ENCODE data around the gene DLEC1. TPM values are rescaled to one million over a fixed set of nuclear protein-coding genes. Genes with fewer than 3 reads are reported as not detected.
"Not testable (repeated sequence)": the region's sequence is repeated elsewhere in the genome, so short reads cannot be mapped to it uniquely, and the experiment has no call there.

DLEC1 gene
- total RNA-seq, 4 donors from 2014 or later = 0.08 to 2.9 (median 0.57) TPM

- WGBS, 2 donors = 78 to 93% methylated on average over 1 of the region's 1 CpG
- H3K4me3 ChIP-seq (ENCODE audit: low read depth, poor library complexity, severe bottlenecking) = no peak overlapping the region
- TF ChIP-seq POLR2A (IDR thresholded peaks at IDR 0.05) = no peak
- no peak for TF ChIP-seq CTCF (IDR thresholded peaks at IDR 0.05)
- no peak for DNase-seq (ENCODE audit: low spot score in 2 of 2)
- intact Hi-C loops (cut with DNase I; ENCODE audit: low total_unique reads) = no loop called here
Observed at GRCh38 chr3:38085943-38086324, 46.9 kb downstream of the DLEC1 start.

GRCh38 chr3:38086496-38086895, 47.5 kb downstream of the DLEC1 start:
- WGBS, 2 donors = 82 to 90% methylated on average over 3 of the region's 3 CpGs
- intact Hi-C loops (cut with DNase I; ENCODE audit: low total_unique reads) = no loop called here
- H3K4me3 ChIP-seq (ENCODE audit: low read depth, poor library complexity, severe bottlenecking) = no peak overlapping the region
- TF ChIP-seq CTCF (IDR thresholded peaks at IDR 0.05) (no peak), POLR2A (IDR thresholded peaks at IDR 0.05) (no peak)
- DNase-seq (ENCODE audit: low spot score in 2 of 2) = no peak

- intact Hi-C loops (cut with DNase I; ENCODE audit: low total_unique reads); DNase-seq (ENCODE audit: low spot score in 2 of 2): not testable (repeated sequence)
Observed at GRCh38 chr3:38087278-38087677, 48.3 kb downstream of the DLEC1 start.

GRCh38 chr3:38088126-38089078, 49.4 kb downstream of the DLEC1 start:
- intact Hi-C loops (cut with DNase I; ENCODE audit: low total_unique reads) = no loop called here
- 87 to 88% methylated on average over 11 of the region's 11 CpGs for WGBS, 2 donors
- TF ChIP-seq POLR2A (IDR thresholded peaks at IDR 0.05) = no peak
- TF ChIP-seq CTCF (IDR thresholded peaks at IDR 0.05) = no peak
- no peak overlapping the region for H3K4me3 ChIP-seq (ENCODE audit: low read depth, poor library complexity, severe bottlenecking)
- DNase-seq (ENCODE audit: low spot score in 2 of 2) = no peak

More at GRCh38 chr3:38087278-38087677, 48.3 kb downstream of the DLEC1 start:
- not testable (repeated sequence) for H3K4me3 ChIP-seq (ENCODE audit: low read depth, poor library complexity, severe bottlenecking)

GRCh38 chr3:38089163-38089562, 50.2 kb downstream of the DLEC1 start:
- no peak for TF ChIP-seq CTCF (IDR thresholded peaks at IDR 0.05)
- no peak for TF ChIP-seq POLR2A (IDR thresholded peaks at IDR 0.05)
- no peak overlapping the region for H3K4me3 ChIP-seq (ENCODE audit: low read depth, poor library complexity, severe bottlenecking)
- intact Hi-C loops (cut with DNase I; ENCODE audit: low total_unique reads) = no loop called here
- WGBS, 2 donors = 59 to 82% methylated on average over 2 of the region's 2 CpGs
- no peak for DNase-seq (ENCODE audit: low spot score in 2 of 2)

- no peak for DNase-seq (ENCODE audit: low spot score in 2 of 2)
- H3K4me3 ChIP-seq (ENCODE audit: low read depth, poor library complexity, severe bottlenecking) = no peak overlapping the region
- no peak for TF ChIP-seq POLR2A (IDR thresholded peaks at IDR 0.05)
- TF ChIP-seq CTCF (IDR thresholded peaks at IDR 0.05) = no peak
- 75 to 84% methylated on average over 3 of the region's 3 CpGs for WGBS, 2 donors
- intact Hi-C loops (cut with DNase I; ENCODE audit: low total_unique reads) = no loop called here
Observed at GRCh38 chr3:38090453-38090852, 51.4 kb downstream of the DLEC1 start.

Measured in lower leg skin (tissue), 4 donors.